HUES48 (cell line): ENCODE data around the gene ATG16L2.
"Not testable (repeated sequence)": the region's sequence is repeated elsewhere in the genome, so short reads cannot be mapped to it uniquely, and the experiment has no call there.

Source experiments
- H3K27ac ChIP-seq: one replicate; pipeline ENCODE4 v1.7.0; 2013; ENCODE audit warnings: low read depth, low read length, inconsistent platforms
- H3K27me3 ChIP-seq: 2 replicates; pipeline ENCODE4 v1.6.1; 2013; ENCODE audit warnings: mild to moderate bottlenecking, low read length; ENCODE audit not compliant: control insufficient read depth, insufficient read depth
- H3K36me3 ChIP-seq: 2 replicates; pipeline ENCODE4 v1.6.1; 2013; ENCODE audit warnings: low read length; ENCODE audit not compliant: control insufficient read depth, insufficient read depth
- H3K4me1 ChIP-seq: 2 replicates; pipeline ENCODE4 v1.6.1; 2013; ENCODE audit warnings: mild to moderate bottlenecking, low read length; ENCODE audit not compliant: control insufficient read depth, insufficient read depth
- H3K4me3 ChIP-seq: 2 replicates; pipeline ENCODE4 v1.5.1; 2013; ENCODE audit warnings: mild to moderate bottlenecking, low read depth, low read length
- H3K9ac ChIP-seq: 2 replicates; pipeline ENCODE4 v1.6.1; 2013; ENCODE audit warnings: mild to moderate bottlenecking, low read depth, low read length, moderate library complexity
- H3K9me3 ChIP-seq: 2 replicates; pipeline ENCODE4 v1.6.1; 2013; ENCODE audit warnings: low read length; ENCODE audit not compliant: control insufficient read depth, insufficient read depth

Gene ATG16L2

GRCh38 chr11:72808331-72808798, 5.8 kb upstream of the ATG16L2 start:
- H3K4me1 ChIP-seq, result peaks cover 4% of the 10 kb centered on the region; the same call in 1 of the 2 replicates
- no peak overlapping the region for H3K4me3 ChIP-seq
- H3K27me3 ChIP-seq, result no peaks in the 10 kb centered on the region
- no peak overlapping the region for H3K27ac ChIP-seq
- no peaks in the 10 kb centered on the region for H3K9me3 ChIP-seq
- no peak overlapping the region for H3K9ac ChIP-seq
- H3K36me3 ChIP-seq, result peaks cover 4% of the 10 kb centered on the region; the same call in 1 of the 2 replicates

- not testable (repeated sequence) for H3K9me3 ChIP-seq, H3K9ac ChIP-seq
These were observed 2.5 kb upstream of the ATG16L2 start for GRCh38 chr11:72811686-72812085.

GRCh38 chr11:72812604-72812966, 1.6 kb upstream of the ATG16L2 start:
- Histone ChIP-seq H3K27me3 (no peaks in the 10 kb centered on the region), H3K4me1 (peaks cover 14% of the 10 kb centered on the region), H3K36me3 (peaks cover 4% of the 10 kb centered on the region; the same call in 1 of the 2 replicates), H3K9me3 (no peaks in the 10 kb centered on the region), H3K27ac (no peak overlapping the region), H3K4me3 (peak overlapping the region; percentile 17; the same call in 1 of the 2 replicates), H3K9ac (no peak overlapping the region)

More at GRCh38 chr11:72811686-72812085, 2.5 kb upstream of the ATG16L2 start:
- H3K4me1 ChIP-seq, result peaks cover 14% of the 10 kb centered on the region
- not testable (repeated sequence) for H3K27ac ChIP-seq, H3K4me3 ChIP-seq, H3K36me3 ChIP-seq, H3K27me3 ChIP-seq

GRCh38 chr11:72812967-72813739, 1.1 kb upstream of the ATG16L2 start:
- H3K9me3 ChIP-seq, result no peaks in the 10 kb centered on the region
- peaks cover 4% of the 10 kb centered on the region; the same call in 1 of the 2 replicates for H3K36me3 ChIP-seq
- no peak overlapping the region; the same call in 1 of the 2 replicates for H3K9ac ChIP-seq
- H3K4me3 ChIP-seq, result peak overlapping the region; percentile 98
- H3K27me3 ChIP-seq, result no peaks in the 10 kb centered on the region
- no peak overlapping the region for H3K27ac ChIP-seq
- peaks cover 14% of the 10 kb centered on the region for H3K4me1 ChIP-seq

GRCh38 chr11:72813740-72814285, 398 bp upstream of the ATG16L2 start:
- no peaks in the 10 kb centered on the region for H3K9me3 ChIP-seq
- H3K36me3 ChIP-seq, result peaks cover 7% of the 10 kb centered on the region
- peak overlapping the region; percentile 93 for H3K27ac ChIP-seq
- H3K4me1 ChIP-seq, result peaks cover 14% of the 10 kb centered on the region
- H3K27me3 ChIP-seq, result no peaks in the 10 kb centered on the region
- peak overlapping the region; percentile 98 for H3K4me3 ChIP-seq
- H3K9ac ChIP-seq, result peak overlapping the region; percentile 97

GRCh38 chr11:72815110-72815618, 953 bp downstream of the ATG16L2 start:
- Histone ChIP-seq H3K36me3 (peaks cover 5% of the 10 kb centered on the region; the same call in 1 of the 2 replicates), H3K4me1 (peaks cover 14% of the 10 kb centered on the region), H3K9me3 (no peaks in the 10 kb centered on the region), H3K27me3 (no peaks in the 10 kb centered on the region), H3K4me3 (peak overlapping the region; percentile 98), H3K9ac (0 out of 2 replicates have a peak overlapping the region, but pooled peaks have one; percentile 97), H3K27ac (no peak overlapping the region)

GRCh38 chr11:72816404-72816990, 2.3 kb downstream of the ATG16L2 start:
- no peak overlapping the region for H3K4me3 ChIP-seq
- H3K9ac ChIP-seq, result no peak overlapping the region
- peaks cover 19% of the 10 kb centered on the region for H3K4me1 ChIP-seq
- H3K27me3 ChIP-seq, result peaks cover 6% of the 10 kb centered on the region; the same call in 1 of the 2 replicates
- peaks cover 5% of the 10 kb centered on the region; the same call in 1 of the 2 replicates for H3K36me3 ChIP-seq
- no peak overlapping the region for H3K27ac ChIP-seq
- no peaks in the 10 kb centered on the region for H3K9me3 ChIP-seq

GRCh38 chr11:72817966-72818365, 3.8 kb downstream of the ATG16L2 start:
- H3K4me1 ChIP-seq, result peaks cover 21% of the 10 kb centered on the region
- H3K36me3 ChIP-seq, result peaks cover 5% of the 10 kb centered on the region; the same call in 1 of the 2 replicates
- H3K9ac ChIP-seq, result no peak overlapping the region
- no peak overlapping the region for H3K4me3 ChIP-seq
- H3K27me3 ChIP-seq, result peaks cover 8% of the 10 kb centered on the region; the same call in 1 of the 2 replicates
- H3K9me3 ChIP-seq, result no peaks in the 10 kb centered on the region
- no peak overlapping the region for H3K27ac ChIP-seq

- Histone ChIP-seq H3K4me1 (peaks cover 16% of the 10 kb centered on the region), H3K27me3 (peaks cover 14% of the 10 kb centered on the region; the same call in 1 of the 2 replicates), H3K9ac (no peak overlapping the region), H3K4me3 (no peak overlapping the region), H3K27ac (no peak overlapping the region), H3K36me3 (peaks cover 5% of the 10 kb centered on the region; the same call in 1 of the 2 replicates), H3K9me3 (no peaks in the 10 kb centered on the region)
These were observed 4.8 kb downstream of the ATG16L2 start for GRCh38 chr11:72818971-72819370.

GRCh38 chr11:72820439-72821139, 6.4 kb downstream of the ATG16L2 start:
- Histone ChIP-seq H3K9me3 (no peaks in the 10 kb centered on the region), H3K27ac (no peak overlapping the region), H3K4me1 (peaks cover 10% of the 10 kb centered on the region), H3K9ac (no peak overlapping the region), H3K4me3 (0 out of 2 replicates have a peak overlapping the region, but pooled peaks have one; percentile 61), H3K36me3 (peaks cover 5% of the 10 kb centered on the region; the same call in 1 of the 2 replicates), H3K27me3 (peaks cover 14% of the 10 kb centered on the region; the same call in 1 of the 2 replicates)
